HG02571 (cell line): ENCODE measurements around the gene PON3.

Source experiments
- ATAC-seq: cut with Tn5 transposase; IDR thresholded peaks from one replicate; pipeline ENCODE4 v1.9.1; 2021; ENCODE audit warnings: mild to moderate bottlenecking, moderate library complexity; ENCODE audit not compliant: unreplicated experiment

Gene PON3

GRCh38 chr7:95342642-95343307 is 53.4 kb downstream of the PON3 start:
- ATAC-seq: no peak

- no peak for ATAC-seq
These were observed 54.1 kb downstream of the PON3 start for GRCh38 chr7:95342029-95342428.

GRCh38 chr7:95340491-95340890 is 55.7 kb downstream of the PON3 start:
- ATAC-seq: no peak

- no peak for ATAC-seq
These were observed 57.3 kb downstream of the PON3 start for GRCh38 chr7:95338832-95339231.

- no peak for ATAC-seq
These were observed 61.1 kb downstream of the PON3 start for GRCh38 chr7:95335093-95335492.

- ATAC-seq: no peak
These were observed 61.7 kb downstream of the PON3 start for GRCh38 chr7:95334447-95334846.

GRCh38 chr7:95330961-95331337 is 65.2 kb downstream of the PON3 start:
- no peak for ATAC-seq

- peak; percentile 95 for ATAC-seq
These were observed 65.8 kb downstream of the PON3 start for GRCh38 chr7:95330204-95330960.

- ATAC-seq: no peak
These were observed 68.8 kb downstream of the PON3 start for GRCh38 chr7:95327356-95327755.

- ATAC-seq: no peak
These were observed 71.7 kb downstream of the PON3 start, which contains the start of gene PON1 for GRCh38 chr7:95324431-95324830. TSS of gene PON1 (minus strand) at chr7:95324532. CDS start at chr7:95324475, 57 bp downstream.

GRCh38 chr7:95323410-95324129 is 72.6 kb downstream of the PON3 start:
- ATAC-seq: no peak

GRCh38 chr7:95322854-95323253 is 73.3 kb downstream of the PON3 start:
- no peak for ATAC-seq

- ATAC-seq: no peak
These were observed 73.8 kb downstream of the PON3 start for GRCh38 chr7:95322396-95322795.

GRCh38 chr7:95321720-95322119 is 74.5 kb downstream of the PON3 start:
- ATAC-seq: no peak

GRCh38 chr7:95320651-95321050 is 75.5 kb downstream of the PON3 start:
- no peak for ATAC-seq

- no peak for ATAC-seq
These were observed 76.6 kb downstream of the PON3 start for GRCh38 chr7:95319570-95319969.

GRCh38 chr7:95318501-95319100 is 77.6 kb downstream of the PON3 start:
- no peak for ATAC-seq

GRCh38 chr7:95317966-95318365 is 78.2 kb downstream of the PON3 start:
- ATAC-seq: no peak

GRCh38 chr7:95317546-95317945 is 78.6 kb downstream of the PON3 start:
- ATAC-seq: no peak

GRCh38 chr7:95316588-95316987 is 79.6 kb downstream of the PON3 start:
- ATAC-seq: no peak

GRCh38 chr7:95312561-95312960 is 83.6 kb downstream of the PON3 start:
- no peak for ATAC-seq
